ENCODE data around the gene MBNL3.

DNA sequence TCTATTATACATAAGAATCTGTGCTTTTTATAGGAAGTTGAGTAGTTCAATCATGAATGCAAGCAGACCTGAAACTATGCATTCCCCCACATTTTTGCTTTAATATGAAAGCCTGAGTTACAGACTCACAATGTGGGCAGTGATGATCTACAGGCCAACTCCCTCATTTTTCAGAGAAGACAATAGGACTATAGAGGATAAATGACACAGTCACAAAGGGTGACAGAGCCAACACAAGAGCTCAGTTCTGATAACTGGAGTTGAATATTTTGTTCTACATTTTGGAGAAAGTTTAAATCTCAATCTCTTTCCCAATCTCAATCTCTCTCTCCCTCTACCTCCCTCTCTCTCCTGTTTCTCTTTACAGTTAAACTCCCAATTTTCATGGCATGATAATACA, 27.0 kb downstream of the MBNL3 start:
- TF ChIP-seq, protein P1, sequence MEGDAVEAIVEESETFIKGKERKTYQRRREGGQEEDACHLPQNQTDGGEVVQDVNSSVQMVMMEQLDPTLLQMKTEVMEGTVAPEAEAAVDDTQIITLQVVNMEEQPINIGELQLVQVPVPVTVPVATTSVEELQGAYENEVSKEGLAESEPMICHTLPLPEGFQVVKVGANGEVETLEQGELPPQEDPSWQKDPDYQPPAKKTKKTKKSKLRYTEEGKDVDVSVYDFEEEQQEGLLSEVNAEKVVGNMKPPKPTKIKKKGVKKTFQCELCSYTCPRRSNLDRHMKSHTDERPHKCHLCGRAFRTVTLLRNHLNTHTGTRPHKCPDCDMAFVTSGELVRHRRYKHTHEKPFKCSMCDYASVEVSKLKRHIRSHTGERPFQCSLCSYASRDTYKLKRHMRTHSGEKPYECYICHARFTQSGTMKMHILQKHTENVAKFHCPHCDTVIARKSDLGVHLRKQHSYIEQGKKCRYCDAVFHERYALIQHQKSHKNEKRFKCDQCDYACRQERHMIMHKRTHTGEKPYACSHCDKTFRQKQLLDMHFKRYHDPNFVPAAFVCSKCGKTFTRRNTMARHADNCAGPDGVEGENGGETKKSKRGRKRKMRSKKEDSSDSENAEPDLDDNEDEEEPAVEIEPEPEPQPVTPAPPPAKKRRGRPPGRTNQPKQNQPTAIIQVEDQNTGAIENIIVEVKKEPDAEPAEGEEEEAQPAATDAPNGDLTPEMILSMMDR (IDR thresholded peaks at IDR 0.05; ENCODE audit: low read depth, low read length) = no peak
- no peak for TF ChIP-seq EZH2phosphoT487 (IDR thresholded peaks at IDR 0.05; ENCODE audit: low read depth)

All from OCI-LY3 (cell line).